Measurements from ENCODE around the gene EAF1.
"Not testable (repeated sequence)": the region's sequence is repeated elsewhere in the genome, so short reads cannot be mapped to it uniquely, and the experiment has no call there.

The EAF1 gene

GRCh38 chr3:15479400-15480224 lies 52.2 kb downstream of the EAF1 start:
- ChIA-PET CTCF (no interaction called here), POLR2A (interaction anchor here (1.1 kb wide), 1 partner anchor 21 kb away, joined by 3 read pairs; no protein-coding TSS in a partner anchor)
- Histone ChIP-seq H3K27ac (ENCODE audit: extremely low read depth, low read depth, low read length) (no peak overlapping the region), H3K36me3 (ENCODE audit: control insufficient read depth in 2 of 2, insufficient read depth in 1 of 2, low read length in 2 of 2) (no peaks in the 10 kb centered on the region), H3K4me1 (ENCODE audit: control insufficient read depth, insufficient read depth, low read length) (no peaks in the 10 kb centered on the region), H3K9me3 (ENCODE audit: control insufficient read depth, insufficient read depth, low read depth, low read length) (no peaks in the 10 kb centered on the region), H3K4me3 (ENCODE audit: low read depth, low read length) (no peak overlapping the region)
- no peak for TF ChIP-seq ZNF660 (tag by site-specific recombination; IDR thresholded peaks at IDR 0.05)
- TF ChIP-seq TCF7L2 (IDR thresholded peaks at IDR 0.05; ENCODE audit: borderline replicate concordance, low read depth, low read length), result no peak
- TF ChIP-seq ZNF488 (tag by site-specific recombination; IDR thresholded peaks at IDR 0.05), result no peak

GRCh38 chr3:15484551-15484950 lies 57.2 kb downstream of the EAF1 start:
- CTCF ChIA-PET, result interaction anchor here (0.6 kb wide), 1 partner anchor 142 kb away, joined by 3 read pairs; no protein-coding TSS in a partner anchor
- POLR2A ChIA-PET; H3K4me3 ChIP-seq (ENCODE audit: low read depth, low read length); H3K4me1 ChIP-seq (ENCODE audit: control insufficient read depth, insufficient read depth, low read length); H3K9me3 ChIP-seq (ENCODE audit: control insufficient read depth, insufficient read depth, low read depth, low read length); H3K27ac ChIP-seq (ENCODE audit: extremely low read depth, low read depth, low read length); H3K36me3 ChIP-seq (ENCODE audit: control insufficient read depth in 2 of 2, insufficient read depth in 1 of 2, low read length in 2 of 2): not testable (repeated sequence)

- TF ChIP-seq ZFP69B (tag by site-specific recombination; IDR thresholded peaks at IDR 0.05) (no peak), ZNF175 (tag by site-specific recombination; IDR thresholded peaks at IDR 0.05) (no peak), PATZ1 (tag by site-specific recombination; IDR thresholded peaks at IDR 0.05) (no peak), ZNF311 (tag by site-specific recombination; IDR thresholded peaks at IDR 0.05; ENCODE audit: borderline replicate concordance) (no peak), ZBTB44 (tag by site-specific recombination; IDR thresholded peaks at IDR 0.05) (no peak), MYNN (tag by site-specific recombination; IDR thresholded peaks at IDR 0.05; ENCODE audit: borderline replicate concordance) (no peak), ZNF600 (tag by site-specific recombination; IDR thresholded peaks at IDR 0.05) (no peak), KLF1 (tag by site-specific recombination; IDR thresholded peaks at IDR 0.05) (no peak), ATF2 (tag by site-specific recombination; IDR thresholded peaks at IDR 0.05; ENCODE audit: low read depth) (no peak), ZNF544 (tag by site-specific recombination; IDR thresholded peaks at IDR 0.05) (no peak), ZNF354C (tag by site-specific recombination; IDR thresholded peaks at IDR 0.05; ENCODE audit: borderline replicate concordance, low read depth) (no peak), ZNF112 (tag by site-specific recombination; IDR thresholded peaks at IDR 0.05) (no peak)
- ChIA-PET CTCF (interaction anchor here (0.9 kb wide), 1 partner anchor 218 kb away, joined by 4 read pairs; no protein-coding TSS in a partner anchor), POLR2A (no interaction called here)
- H3K9me3 ChIP-seq (ENCODE audit: control insufficient read depth, insufficient read depth, low read depth, low read length), result no peaks in the 10 kb centered on the region
- no peak overlapping the region for H3K27ac ChIP-seq (ENCODE audit: extremely low read depth, low read depth, low read length)
- H3K36me3 ChIP-seq (ENCODE audit: control insufficient read depth in 2 of 2, insufficient read depth in 1 of 2, low read length in 2 of 2), result no peaks in the 10 kb centered on the region
- H3K4me1 ChIP-seq (ENCODE audit: control insufficient read depth, insufficient read depth, low read length), result no peaks in the 10 kb centered on the region
- no peak overlapping the region for H3K4me3 ChIP-seq (ENCODE audit: low read depth, low read length)
Observed at GRCh38 chr3:15486020-15486419, 58.6 kb downstream of the EAF1 start.
